SK-N-SH (cell line): ENCODE results near the gene PRKCI. TPM values are rescaled to one million over a fixed set of nuclear protein-coding genes. Genes with fewer than 3 reads are reported as not detected.

Experiments used
- CTCF ChIA-PET: fragments of 300-600, 350-600 bp; formaldehyde crosslinking; extraction: SDS; loops from one replicate; lab custom pipeline; 2021; lab: Yijun Ruan, JAX
- POLR2A ChIA-PET: fragments of 350-600 bp; sonication (Branson Sonifier 250); formaldehyde crosslinking; extraction: SDS; loops from one replicate; lab custom pipeline; 2020; ENCODE audit warnings: antibody characterized with exemption, inconsistent platforms; lab: Yijun Ruan, JAX
- DNase-seq: peaks from one replicate; pipeline ENCODE4 v3.0.0; 2012
- H2AFZ ChIP-seq: fragments of 200-600 bp; sonication (generic); 2 replicates; pipeline ENCODE4 v1.8.1; 2016; ENCODE audit warnings: antibody characterized with exemption, mild to moderate bottlenecking, low read depth
- H3F3A ChIP-seq: fragments of 200-600 bp; sonication (generic); replicated peaks from 2 replicates; pipeline ENCODE3; 2016; ENCODE audit warnings: antibody characterized with exemption, mild to moderate bottlenecking; ENCODE audit not compliant: insufficient read depth
- H3K27ac ChIP-seq, 2 experiments: fragments of 200-500 bp in 1 of 2; fragments of 200-600 bp in 1 of 2; sonication (Bioruptor generic) in 1 of 2; sonication (generic), shearing (Covaris generic) in 1 of 2; 2 replicates each; pipeline versions ENCODE4 v1.5.1 to v1.6.1; 2014 to 2016; ENCODE audit warnings: low read depth in 2 of 2, inconsistent platforms in 1 of 2, low read length in 1 of 2, mild to moderate bottlenecking in 1 of 2, mixed read lengths in 1 of 2
- H3K27me3 ChIP-seq: fragments of 200-600 bp; sonication (generic), shearing (Covaris generic); 2 replicates; pipeline ENCODE4 v1.6.1; 2016; ENCODE audit warnings: mixed run types; ENCODE audit not compliant: insufficient read depth
- H3K36me3 ChIP-seq, 2 experiments: fragments of 200-500 bp in 1 of 2; fragments of 200-600 bp in 1 of 2; sonication (Bioruptor generic) in 1 of 2; sonication (generic) in 1 of 2; replicated peaks in 1 of 2; 2 replicates each; pipeline versions ENCODE3 to v1.5.1; 2014 to 2016; ENCODE audit warnings: low read length in 1 of 2, mild to moderate bottlenecking in 1 of 2; ENCODE audit not compliant: insufficient read depth in 2 of 2, control insufficient read depth in 1 of 2
- H3K4me1 ChIP-seq, 2 experiments: fragments of 200-500 bp in 1 of 2; fragments of 200-600 bp in 1 of 2; sonication (Bioruptor generic) in 1 of 2; sonication (generic), shearing (Covaris generic) in 1 of 2; 2 replicates each; pipeline versions ENCODE4 v1.5.1 to v1.6.1; 2014 to 2016; ENCODE audit warnings: low read depth in 1 of 2, low read length in 1 of 2, mixed run types in 1 of 2; ENCODE audit not compliant: insufficient read depth in 2 of 2, control insufficient read depth in 1 of 2
- H3K4me2 ChIP-seq: fragments of 200-600 bp; sonication (generic), shearing (Covaris generic); 2 replicates; pipeline ENCODE4 v1.6.1; 2017; ENCODE audit warnings: mixed run types
- H3K4me3 ChIP-seq, 2 experiments: fragments of 200-500 bp in 1 of 2; fragments of 200-600 bp in 1 of 2; sonication (Bioruptor generic) in 1 of 2; sonication (generic), shearing (Covaris generic) in 1 of 2; 2 replicates each; pipeline versions ENCODE4 v1.5.1 to v1.8.1; 2014 to 2016; ENCODE audit warnings: low read depth in 2 of 2, inconsistent platforms in 1 of 2, low read length in 1 of 2, mild to moderate bottlenecking in 1 of 2, mixed read lengths in 1 of 2, moderate library complexity in 1 of 2
- H3K79me2 ChIP-seq: fragments of 200-600 bp; sonication (generic); 2 replicates; pipeline ENCODE4 v1.8.1; 2017; ENCODE audit warnings: mild to moderate bottlenecking; ENCODE audit not compliant: insufficient read depth
- H3K9ac ChIP-seq: fragments of 200-600 bp; sonication (generic); 2 replicates; pipeline ENCODE4 v1.6.1; 2017; ENCODE audit warnings: mixed run types
- H3K9me2 ChIP-seq: fragments of 200-600 bp; sonication (generic); 2 replicates; pipeline ENCODE4 v1.6.1; 2017; ENCODE audit warnings: mixed run types
- H3K9me3 ChIP-seq: fragments of 200-600 bp; sonication (generic); 2 replicates; pipeline ENCODE4 v1.6.1; 2017; ENCODE audit warnings: mixed run types, mild to moderate bottlenecking, moderate library complexity
- H4K20me1 ChIP-seq: fragments of 200-600 bp; sonication (generic); 2 replicates; pipeline ENCODE4 v1.6.1; 2017; ENCODE audit warnings: mild to moderate bottlenecking, mixed run types; ENCODE audit not compliant: insufficient read depth
- CHD2 ChIP-seq: fragments of 150-350 bp; IDR thresholded peaks from 2 replicates; pipeline ENCODE4 v1.6.1; 2018; ENCODE audit warnings: low read length; ENCODE audit not compliant: partially characterized antibody
- ELF1 ChIP-seq: IDR thresholded peaks from 2 replicates; pipeline ENCODE4 v1.4.0; 2012
- EP300 ChIP-seq, 2 experiments: IDR thresholded peaks; 2 replicates each; pipeline versions ENCODE4 v1.4.0 to v1.6.1; 2012; ENCODE audit warnings: borderline replicate concordance in 1 of 2, low read depth in 1 of 2, low read length in 1 of 2
- FOSL2 ChIP-seq: IDR thresholded peaks from 2 replicates; pipeline ENCODE4 v1.4.0; 2012; ENCODE audit warnings: low read depth, mild to moderate bottlenecking, moderate library complexity, borderline replicate concordance
- GATA2 ChIP-seq: sonication (generic); formaldehyde crosslinking; IDR thresholded peaks from 2 replicates; pipeline ENCODE4 v1.5.0; 2020; ENCODE audit warnings: mild to moderate bottlenecking, missing genetic modification reagents
- MAX ChIP-seq: IDR thresholded peaks from 2 replicates; pipeline ENCODE4 v1.4.0; 2012; ENCODE audit warnings: low read depth
- MEF2A ChIP-seq: IDR thresholded peaks from 2 replicates; pipeline ENCODE4 v1.4.0; 2012; ENCODE audit warnings: low read depth, borderline replicate concordance
- RAD21 ChIP-seq: IDR thresholded peaks from 2 replicates; pipeline ENCODE4 v1.6.1; 2012; ENCODE audit warnings: mild to moderate bottlenecking, low read length
- RCOR1 ChIP-seq: fragments of 150-350 bp; IDR thresholded peaks from 2 replicates; pipeline ENCODE4 v1.6.1; 2017; ENCODE audit warnings: antibody characterized with exemption, low read length
- RXRA ChIP-seq: IDR thresholded peaks from 2 replicates; pipeline ENCODE4 v1.4.0; 2012; ENCODE audit warnings: low read depth, mild to moderate bottlenecking, borderline replicate concordance
- SIN3A ChIP-seq: IDR thresholded peaks from 2 replicates; pipeline ENCODE4 v1.6.1; 2012; ENCODE audit warnings: low read depth, mild to moderate bottlenecking, low read length, moderate library complexity, borderline replicate concordance
- SMC3 ChIP-seq: IDR thresholded peaks from 2 replicates; pipeline ENCODE4 v1.6.1; 2012; ENCODE audit warnings: low read depth, low read length, improper control_type of control experiment
- USF1 ChIP-seq: IDR thresholded peaks from 2 replicates; pipeline ENCODE4 v1.4.0; 2012; ENCODE audit warnings: low read depth, borderline replicate concordance
- USF2 ChIP-seq: fragments of 150-350 bp; IDR thresholded peaks from 2 replicates; pipeline ENCODE4 v1.6.1; 2017; ENCODE audit warnings: antibody characterized with exemption, low read length, low read depth, borderline replicate concordance
- ZBTB33 ChIP-seq: IDR thresholded peaks from 2 replicates; pipeline ENCODE4 v1.4.0; 2012; ENCODE audit warnings: low read depth, borderline replicate concordance
- WGBS: methylation state at CpG from one replicate; pipeline ENCODE4 v1.1.6; 2017; ENCODE audit warnings: low lambda C conversion rate; 5-methylcytosine and 5-hydroxymethylcytosine counted together
- polyA plus RNA-seq, 3 experiments: library from polyadenylated mRNA; depleted of rRNA; stranded (reverse); fragments of >200 nt; gene quantifications; 2 replicates each; pipeline ENCODE4 v1.2.3, GENCODE V29; 2012

Gene PRKCI
- polyA plus RNA-seq, 1 of the 3 experiments (the other 2 are of a cell fraction) = 10.1 TPM

GRCh38 chr3:170306015-170306414 lies 83.8 kb downstream of the PRKCI start:
- no peaks in the 10 kb centered on the region for H3K27me3 ChIP-seq
- TF ChIP-seq ELF1 (no peak), ZBTB33 (no peak), RCOR1 (no peak), RXRA (no peak), SMC3 (no peak), MEF2A (no peak), RAD21 (no peak), MAX (no peak), CHD2 (no peak), SIN3A (no peak), GATA2 (CRISPR knock-in tag) (no peak), EP300 (IDR thresholded peaks at IDR 0.05; ENCODE audit: borderline replicate concordance in 1 of 2, low read depth in 1 of 2, low read length in 1 of 2) (no peak), USF2 (no peak), FOSL2 (no peak), USF1 (no peak)
- no peak overlapping the region for H3K4me3 ChIP-seq
- ChIA-PET POLR2A (no interaction called here), CTCF (interaction anchor here (1.0 kb wide), 1 partner anchor 30 kb away, joined by 3 read pairs; no protein-coding TSS in a partner anchor)
- H3K9ac ChIP-seq = no peak overlapping the region
- no peak overlapping the region for H3K27ac ChIP-seq
- no peaks in the 10 kb centered on the region for H3K9me2 ChIP-seq
- no peaks in the 10 kb centered on the region for H3K79me2 ChIP-seq
- no peak for DNase-seq
- no peaks in the 10 kb centered on the region for H3K9me3 ChIP-seq
- peaks cover 13% of the 10 kb centered on the region for H3F3A ChIP-seq
- no peak overlapping the region for H3K4me2 ChIP-seq
- H3K4me1 ChIP-seq = no peaks in the 10 kb centered on the region; a peak in 1 of 4 replicates
- peaks cover 19 to 41% of the 10 kb centered on the region in 2 experiments for H3K36me3 ChIP-seq
- WGBS = 87% methylated on average over 2 of the region's 2 CpGs
- H2AFZ ChIP-seq = no peak overlapping the region
- no peaks in the 10 kb centered on the region for H4K20me1 ChIP-seq
